ENCODE measurements around the gene RAB25. TPM values are rescaled to one million over a fixed set of nuclear protein-coding genes. Genes with fewer than 3 reads are reported as not detected.

The RAB25 gene
- total RNA-seq, result not detected in 2 replicates

DNA sequence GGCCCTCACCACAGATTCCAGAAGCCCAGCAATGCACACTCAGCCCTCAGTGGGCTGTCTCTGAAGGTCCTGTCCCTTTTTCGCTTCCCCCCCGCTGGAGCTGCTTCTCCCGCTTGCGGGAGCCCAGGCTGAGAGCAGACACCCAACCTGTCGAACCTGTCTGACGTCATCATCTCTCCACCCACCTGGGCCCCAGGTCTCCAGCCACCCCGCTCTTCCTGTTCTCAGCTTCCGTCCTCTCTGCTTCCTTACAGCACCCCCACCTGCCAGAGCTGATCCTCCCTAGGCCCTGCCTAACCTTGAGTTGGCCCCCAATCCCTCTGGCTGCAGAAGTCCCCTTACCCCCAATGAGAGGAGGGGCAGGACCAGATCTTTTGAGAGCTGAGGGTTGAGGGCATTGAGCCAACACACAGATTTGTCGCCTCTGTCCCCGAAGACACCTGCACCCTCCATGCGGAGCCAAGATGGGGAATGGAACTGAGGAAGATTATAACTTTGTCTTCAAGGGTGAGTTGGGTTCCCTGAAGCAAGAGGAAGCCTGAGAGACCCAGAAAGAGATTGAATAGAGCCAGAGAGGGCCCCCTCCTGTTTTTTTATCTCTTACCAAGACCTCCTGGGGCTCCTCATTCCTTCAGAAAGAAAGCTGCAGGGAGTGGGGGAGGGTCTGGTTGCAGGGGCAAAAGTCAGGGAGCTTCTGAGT is at the start of gene RAB25:
Gene RAB25, plus strand, starts transcription at position 224 of the 700 bp plus-strand sequence. Its CDS starts 241 bp downstream, at position 465.

DNA sequence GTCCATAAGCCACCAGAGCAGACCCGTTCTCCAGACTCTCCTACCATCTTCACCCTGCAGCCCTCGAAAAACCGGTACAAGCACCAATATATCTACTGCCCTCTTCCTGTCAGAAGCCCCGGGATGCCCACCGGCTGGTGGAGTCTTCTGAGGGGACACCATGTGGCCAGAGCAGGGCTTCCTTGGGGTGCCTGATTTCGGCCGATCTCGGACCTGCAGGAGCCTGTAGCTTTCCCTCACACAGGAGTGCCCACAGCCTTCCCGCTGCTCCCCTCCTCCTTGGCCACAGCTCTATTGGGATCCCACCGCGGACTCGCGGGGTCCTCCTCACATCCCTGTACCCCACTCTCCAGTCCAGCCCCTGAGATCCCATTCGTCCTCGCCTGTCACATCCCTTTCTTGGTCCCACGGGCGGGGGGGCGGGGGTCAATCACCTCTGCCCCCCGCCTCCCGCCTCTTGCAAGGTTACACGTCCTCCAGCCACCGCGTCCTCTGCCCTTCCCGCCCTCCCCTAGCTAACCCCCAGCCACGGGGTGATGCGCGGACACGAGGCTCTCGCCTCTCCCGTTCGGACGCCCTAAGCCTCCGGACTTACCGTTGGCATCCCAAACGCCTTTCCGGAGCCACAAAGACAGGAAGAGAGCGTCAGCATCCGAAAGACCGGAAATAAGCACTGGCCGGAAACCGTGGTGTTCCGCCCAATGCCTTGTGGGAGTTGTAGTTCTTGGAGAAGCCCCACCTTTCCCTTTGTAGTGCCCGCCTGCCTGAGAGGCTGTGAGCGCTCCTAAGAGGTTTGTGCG is 40.5 kb upstream of the RAB25 start, which contains the start of gene SSR2:
Gene SSR2, minus strand, starts transcription at position 659 of the 800 bp plus-strand sequence. CDS start 784 bp downstream, outside the sequence.

DNA sequence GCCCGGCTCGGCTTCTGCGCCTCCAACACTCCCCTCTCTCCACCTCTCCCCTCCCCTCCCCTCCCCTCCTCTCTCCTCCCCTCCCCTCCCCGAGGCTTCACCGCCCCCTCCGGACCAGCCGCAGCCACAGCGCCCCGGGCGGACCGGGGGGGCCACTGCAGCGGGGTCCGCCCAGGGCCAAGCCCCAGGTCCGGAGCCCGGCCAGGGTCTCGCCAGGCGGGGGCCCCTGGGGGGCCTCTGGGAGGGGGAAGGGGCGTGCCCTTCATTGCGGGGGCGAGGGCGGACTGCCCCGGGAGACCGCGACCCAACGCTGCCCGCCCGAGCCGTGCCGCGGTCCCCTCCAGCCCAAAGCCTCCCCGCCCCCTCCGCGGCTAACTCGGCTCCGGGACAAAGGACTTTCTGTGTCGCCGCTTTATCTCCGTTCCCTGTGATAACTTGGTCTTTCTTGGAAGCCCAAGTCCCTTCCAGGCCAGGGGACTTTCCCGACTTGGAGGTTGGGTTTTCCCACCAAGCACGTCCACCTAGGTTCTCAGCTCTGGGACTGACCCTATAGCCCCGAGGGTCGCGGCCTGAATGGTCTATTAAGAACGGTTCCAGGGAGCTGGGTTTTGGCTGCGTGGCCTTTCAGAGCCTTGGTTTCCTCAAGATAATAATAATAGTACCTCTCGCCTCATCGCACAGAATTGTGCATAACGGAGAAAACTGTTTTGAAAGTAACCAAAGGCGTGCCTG is 7.0 kb upstream of the RAB25 start, which contains the start of gene UBQLN4:
Gene UBQLN4, minus strand, starts transcription at position 31 of the 732 bp plus-strand sequence. CDS start 97 bp downstream, outside the sequence.

DNA sequence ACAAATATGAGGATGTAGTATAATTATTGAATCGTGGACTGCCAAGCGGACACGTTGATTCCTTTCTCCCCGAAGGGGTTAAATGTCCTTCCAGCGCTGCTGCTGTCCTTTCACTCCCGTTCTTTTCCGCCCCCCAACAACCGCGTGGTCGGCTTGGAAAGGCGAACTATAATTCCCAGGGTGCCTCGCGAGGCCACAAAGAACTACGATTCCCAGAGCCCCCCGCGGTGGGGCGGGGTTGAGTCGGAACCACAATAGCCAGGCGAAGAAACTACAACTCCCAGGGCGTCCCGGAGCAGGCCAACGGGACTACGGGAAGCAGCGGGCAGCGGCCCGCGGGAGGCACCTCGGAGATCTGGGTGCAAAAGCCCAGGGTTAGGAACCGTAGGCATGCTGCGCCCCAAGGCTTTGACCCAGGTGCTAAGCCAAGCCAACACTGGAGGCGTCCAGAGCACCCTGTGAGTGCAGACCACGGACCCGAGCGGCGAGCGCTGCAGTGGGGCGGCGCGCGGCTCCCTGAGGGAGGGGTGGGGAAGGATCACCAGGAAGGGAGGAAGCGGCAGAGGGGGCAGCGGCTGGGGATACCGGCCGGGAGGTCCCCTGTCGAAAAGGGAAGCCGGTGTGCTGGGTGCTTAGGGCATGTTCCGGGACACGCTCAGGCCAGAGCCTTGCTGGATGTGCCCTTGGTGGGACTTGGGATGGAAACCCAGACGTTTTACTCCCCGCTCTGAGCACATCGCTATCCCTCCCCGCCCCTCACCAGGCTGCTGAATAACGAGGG is 6.3 kb upstream of the RAB25 start, which contains the start of gene LAMTOR2:
Gene LAMTOR2, plus strand, starts transcription at position 283 of the 781 bp plus-strand sequence. Its CDS starts 108 bp downstream, at position 391.

DNA sequence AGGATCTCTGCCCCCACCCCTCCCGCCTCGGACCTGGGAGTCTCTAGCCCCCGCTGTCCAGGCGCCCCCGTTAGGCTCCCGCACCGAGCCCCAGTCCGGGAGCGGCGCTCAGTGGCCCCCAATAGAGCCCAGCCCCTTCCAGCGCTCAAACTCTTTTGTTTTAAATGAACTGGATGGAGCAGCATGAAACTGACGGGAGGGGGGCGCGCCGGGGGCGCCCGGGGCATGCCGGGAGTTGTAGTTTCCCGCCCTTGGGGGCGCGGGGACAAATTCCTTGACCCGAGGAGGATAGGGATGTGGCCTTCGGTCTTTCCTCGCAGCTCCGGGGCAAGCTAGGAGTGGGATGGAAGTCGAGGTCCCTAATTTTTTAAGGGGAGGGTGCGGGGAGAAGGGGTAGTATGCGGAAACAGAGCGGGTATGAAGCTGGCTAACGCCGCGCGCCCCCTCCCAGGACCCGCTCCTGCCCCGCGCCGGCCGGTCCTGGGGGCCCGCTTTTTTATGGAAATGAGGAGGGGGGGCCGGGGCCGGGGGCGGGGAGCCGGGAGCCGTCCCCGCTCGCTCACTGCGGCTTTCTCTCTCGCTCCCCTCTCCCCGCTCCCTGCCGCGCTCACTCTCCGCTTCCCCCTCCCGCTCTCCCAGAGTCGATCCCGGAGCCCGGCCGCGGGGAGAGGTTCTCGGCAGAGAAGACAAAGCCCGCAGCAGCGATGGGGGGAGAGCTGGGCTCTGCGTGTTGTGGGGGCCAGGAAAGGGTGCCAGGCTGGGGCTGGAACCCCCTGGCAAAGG is 21.5 kb downstream of the RAB25 start, which contains the start of gene MEX3A:
Gene MEX3A, minus strand, starts transcription at position 157 of the 783 bp plus-strand sequence. CDS start 467 bp downstream, outside the sequence.

DNA sequence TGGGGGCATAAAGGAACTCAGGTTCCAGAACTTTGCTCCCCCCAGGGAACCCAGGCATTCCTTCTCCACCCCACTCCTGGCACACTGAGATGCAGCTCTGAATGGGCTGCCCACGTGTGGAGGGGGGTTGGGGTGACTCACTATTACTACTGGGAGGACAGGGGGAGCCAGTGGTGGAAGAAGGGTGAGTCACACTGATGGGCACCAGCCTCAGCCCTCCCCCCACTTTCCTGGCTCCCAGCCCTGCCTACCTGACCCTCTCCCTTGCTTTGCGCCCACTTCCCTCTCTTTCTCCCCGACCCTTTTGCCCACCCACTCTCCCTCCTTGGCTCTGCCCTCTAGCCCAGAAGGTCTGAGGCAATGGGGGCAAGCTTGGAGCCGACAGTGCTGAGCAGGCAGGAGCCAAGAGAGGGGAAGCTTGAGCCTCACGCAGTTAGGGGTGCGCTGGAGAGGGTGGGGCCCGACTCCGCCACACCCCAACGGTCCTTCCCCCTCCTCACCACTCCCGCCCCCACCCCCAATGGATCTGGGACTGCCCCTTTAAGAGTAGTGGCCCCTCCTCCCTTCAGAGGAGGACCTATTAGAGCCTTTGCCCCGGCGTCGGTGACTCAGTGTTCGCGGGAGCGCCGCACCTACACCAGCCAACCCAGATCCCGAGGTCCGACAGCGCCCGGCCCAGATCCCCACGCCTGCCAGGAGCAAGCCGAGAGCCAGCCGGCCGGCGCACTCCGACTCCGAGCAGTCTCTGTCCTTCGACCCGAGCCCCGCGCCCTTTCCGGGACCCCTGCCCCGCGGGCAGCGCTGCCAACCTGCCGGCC is 53.4 kb downstream of the RAB25 start, which contains the start of gene LMNA:
Gene LMNA, plus strand, starts transcription at position 611 of the 818 bp plus-strand sequence. CDS start 208 bp downstream, outside the sequence.

Other genes starting within 250 kb of the RAB25 start
- gene GON4L, start 203.9 kb upstream of the RAB25 start, total RNA-seq, result 48.1 and 50.3 TPM in 2 replicates
- gene SYT11, start 201.6 kb upstream of the RAB25 start, total RNA-seq, result 36.2 and 39.1 TPM in 2 replicates
- gene RIT1, start 149.8 kb upstream of the RAB25 start, total RNA-seq, result 30.0 and 35.0 TPM in 2 replicates
- 49.7 and 55.1 TPM in 2 replicates for gene KHDC4, start 126.7 kb upstream of the RAB25 start, total RNA-seq
- gene RXFP4, start 119.5 kb upstream of the RAB25 start, total RNA-seq, result not detected in 2 replicates
- 127 TPM in 2 replicates for gene ARHGEF2, start 82.6 kb upstream of the RAB25 start, total RNA-seq
- gene SSR2, start 40.2 kb upstream of the RAB25 start, total RNA-seq, result 552 and 669 TPM in 2 replicates
- 28.6 and 32.5 TPM in 2 replicates for gene UBQLN4, start 7.4 kb upstream of the RAB25 start, total RNA-seq
- gene LAMTOR2, start 6.4 kb upstream of the RAB25 start, total RNA-seq, result 42.2 and 45.9 TPM in 2 replicates
- 7.8 and 8.3 TPM in 2 replicates for gene MEX3A, start 21.3 kb downstream of the RAB25 start, total RNA-seq
- 677 and 814 TPM in 2 replicates for gene LMNA, start 53.6 kb downstream of the RAB25 start, total RNA-seq
- 0.80 and 1.0 TPM in 2 replicates for gene SEMA4A, start 92.4 kb downstream of the RAB25 start, total RNA-seq
- 17.6 and 20.6 TPM in 2 replicates for gene SLC25A44, start 132.9 kb downstream of the RAB25 start, total RNA-seq
- gene PMF1, start 151.8 kb downstream of the RAB25 start, total RNA-seq, result 43.5 and 54.7 TPM in 2 replicates
- gene BGLAP, start 181.0 kb downstream of the RAB25 start, total RNA-seq, result 0.27 TPM in 1 of 2 replicates, not detected in the other
- 0.27 and 0.36 TPM in 2 replicates for gene PAQR6, start 186.9 kb downstream of the RAB25 start, total RNA-seq
- 59.6 and 66.0 TPM in 2 replicates for gene SMG5, start 221.7 kb downstream of the RAB25 start, total RNA-seq
- 0.93 and 1.1 TPM in 2 replicates for gene TMEM79, start 223.2 kb downstream of the RAB25 start, total RNA-seq
- gene GLMP, start 234.5 kb downstream of the RAB25 start, total RNA-seq, result 41.1 and 41.2 TPM in 2 replicates
- gene VHLL, start 238.1 kb downstream of the RAB25 start, total RNA-seq, result not detected in 2 replicates

Measured in thoracic aorta endothelial cell (primary cell).